Fibroblast of the conjunctiva (primary cell): ENCODE data around the gene PDP2.
A peak's percentile ranks its signal among the peaks of the same experiment; 100 is the strongest.

Experiments
- DNase-seq: peaks from one replicate; pipeline ENCODE4 v3.0.0-alpha.2; 2010; ENCODE audit warnings: low read depth

Gene PDP2, protein sequence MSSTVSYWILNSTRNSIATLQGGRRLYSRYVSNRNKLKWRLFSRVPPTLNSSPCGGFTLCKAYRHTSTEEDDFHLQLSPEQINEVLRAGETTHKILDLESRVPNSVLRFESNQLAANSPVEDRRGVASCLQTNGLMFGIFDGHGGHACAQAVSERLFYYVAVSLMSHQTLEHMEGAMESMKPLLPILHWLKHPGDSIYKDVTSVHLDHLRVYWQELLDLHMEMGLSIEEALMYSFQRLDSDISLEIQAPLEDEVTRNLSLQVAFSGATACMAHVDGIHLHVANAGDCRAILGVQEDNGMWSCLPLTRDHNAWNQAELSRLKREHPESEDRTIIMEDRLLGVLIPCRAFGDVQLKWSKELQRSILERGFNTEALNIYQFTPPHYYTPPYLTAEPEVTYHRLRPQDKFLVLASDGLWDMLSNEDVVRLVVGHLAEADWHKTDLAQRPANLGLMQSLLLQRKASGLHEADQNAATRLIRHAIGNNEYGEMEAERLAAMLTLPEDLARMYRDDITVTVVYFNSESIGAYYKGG

DNA sequence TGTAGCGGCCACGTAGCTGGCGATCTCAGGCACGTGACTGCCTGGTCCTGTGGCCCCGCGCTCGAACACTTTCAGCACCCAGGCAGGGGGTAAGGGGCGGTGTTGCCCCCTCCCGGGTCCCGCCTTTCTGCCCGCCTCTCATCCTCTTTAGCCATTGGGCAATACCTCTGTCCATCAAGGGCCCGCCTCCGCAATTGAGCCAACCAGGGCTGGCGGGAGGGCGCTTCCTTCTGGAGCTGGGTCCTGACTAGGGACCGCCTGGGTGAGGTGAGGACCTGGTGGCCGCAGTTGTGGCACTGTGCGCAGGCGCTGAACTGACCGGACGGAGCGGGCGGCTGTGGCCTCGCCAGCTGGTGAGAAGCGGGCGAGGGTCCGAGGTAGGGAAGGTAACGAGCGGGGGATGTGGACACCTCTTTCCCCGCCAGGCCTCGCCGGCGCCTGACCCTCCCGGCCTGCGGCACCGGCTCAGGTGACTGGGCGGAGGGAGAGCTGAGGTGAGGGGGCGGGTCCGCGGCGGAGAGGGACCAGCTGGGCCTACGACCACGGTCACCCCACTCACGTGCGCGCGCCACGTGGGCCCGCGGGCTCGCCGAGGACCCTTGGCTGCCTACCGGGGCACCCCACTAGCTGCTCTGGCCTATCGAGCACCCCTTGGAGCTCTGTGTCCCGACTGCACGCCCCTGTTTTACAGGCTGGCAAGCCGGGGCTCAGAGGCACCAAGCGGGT, at the start of gene PDP2:
Gene PDP2 (plus strand): TSS at position 228 of the 726 bp plus-strand sequence. CDS start 3,770 bp downstream, outside the sequence.
- DNase-seq = peak; percentile 81

DNA sequence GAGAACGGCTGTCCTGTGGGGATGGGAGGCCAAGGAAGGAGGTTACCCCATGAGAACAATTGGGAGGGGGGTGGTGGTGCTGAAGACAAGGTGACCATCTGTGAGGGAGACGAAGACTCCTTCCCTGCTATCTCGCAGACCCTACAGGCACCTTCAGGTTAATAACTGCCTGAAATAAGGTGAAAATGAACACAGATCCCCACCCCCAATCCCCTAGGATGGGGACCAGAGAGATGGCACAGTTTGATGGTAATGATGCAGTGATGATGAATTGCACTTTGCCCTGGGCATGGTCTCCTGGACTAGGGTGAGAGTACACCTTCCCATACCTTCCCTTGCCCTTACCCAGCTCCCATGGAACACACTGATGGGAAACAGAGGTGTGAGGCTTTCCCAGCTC, 48.1 kb upstream of the PDP2 start:
- no peak for DNase-seq

DNA sequence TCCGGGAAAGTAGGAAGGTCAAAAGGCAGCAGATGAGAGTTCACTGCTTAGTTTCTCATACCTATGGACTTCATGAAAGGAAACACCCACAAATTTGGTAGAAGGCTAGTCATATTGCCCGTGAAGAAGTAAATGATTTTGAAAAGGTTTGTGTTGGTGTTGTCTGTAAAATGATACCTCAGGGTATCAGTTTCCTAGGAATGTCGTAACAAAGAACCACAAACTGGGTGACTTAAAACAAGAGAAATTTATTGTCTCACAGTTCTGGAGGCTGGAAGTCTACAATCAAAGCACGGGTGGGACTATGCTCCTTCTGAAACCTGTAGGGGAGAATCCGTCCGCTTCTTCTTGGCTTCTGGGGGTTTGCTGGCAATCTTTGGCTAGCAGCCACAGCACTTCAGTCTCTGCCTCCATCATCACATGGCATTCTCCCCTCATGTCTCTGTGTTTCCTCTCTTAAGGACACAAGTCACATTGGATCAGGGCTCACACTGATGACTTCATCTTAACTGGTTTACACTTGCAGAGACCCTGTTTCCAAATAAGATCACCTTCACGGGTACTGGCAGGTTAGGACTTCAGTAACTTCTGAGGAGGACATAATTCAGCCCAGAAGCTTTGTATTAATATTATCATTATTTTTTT, 47.5 kb upstream of the PDP2 start:
- DNase-seq = no peak

DNA sequence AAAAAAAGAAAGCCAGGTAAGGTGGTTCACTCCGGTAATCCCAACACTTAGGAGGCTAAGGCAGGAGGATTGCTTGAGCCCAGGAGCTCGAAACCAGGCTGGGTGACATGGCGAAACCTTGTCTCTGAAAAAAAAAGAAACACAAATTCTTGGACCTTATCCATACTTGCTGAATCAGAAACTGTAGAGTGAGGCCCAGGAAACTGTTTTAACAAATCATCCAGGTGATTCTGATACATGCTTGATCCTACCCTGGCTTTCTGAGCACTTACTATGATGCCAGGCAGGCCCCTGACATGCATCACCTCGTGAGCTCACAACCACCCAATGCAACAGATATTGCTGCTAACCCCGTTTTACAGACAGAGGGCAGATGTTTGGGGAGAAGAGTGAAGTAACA, 45.6 kb upstream of the PDP2 start:
- DNase-seq = no peak

DNA sequence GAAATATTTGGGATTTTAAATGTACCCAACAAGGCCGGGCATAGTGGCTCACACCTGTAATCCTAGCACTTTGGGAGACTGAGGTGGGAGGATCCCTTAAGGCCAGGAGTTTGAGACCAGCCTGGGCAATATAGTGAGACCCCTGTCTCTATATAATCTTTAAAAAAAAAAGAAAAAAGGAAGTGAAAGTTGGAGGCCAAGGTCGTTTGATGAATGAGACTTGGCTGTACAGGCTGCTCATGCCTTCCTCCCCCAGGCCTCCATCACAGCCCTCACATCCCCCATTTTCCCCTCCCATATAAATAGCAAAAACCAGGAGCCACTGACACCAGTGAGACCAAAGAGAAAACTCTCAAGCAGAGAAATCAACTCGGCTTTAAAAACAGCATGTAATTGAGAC, 39.4 kb upstream of the PDP2 start:
- DNase-seq = no peak

DNA sequence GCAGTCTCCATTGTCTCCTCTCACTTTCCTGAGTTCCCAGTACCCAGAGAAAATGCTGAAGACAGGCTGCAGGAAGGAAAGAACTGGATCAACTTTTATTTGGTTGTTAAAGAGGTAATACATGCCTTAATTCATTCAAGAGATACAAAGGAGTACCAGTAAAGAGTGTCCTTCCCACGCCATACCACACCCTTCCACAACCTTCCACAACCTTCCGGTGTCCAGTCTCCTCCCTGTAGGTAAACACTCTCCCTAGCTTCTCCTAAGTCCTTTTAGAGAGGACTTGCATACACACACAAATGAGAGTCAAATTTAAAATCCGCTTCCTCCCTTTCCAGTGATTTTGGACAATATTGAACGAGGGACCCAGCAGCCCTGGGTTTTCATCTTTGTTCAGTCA, 38.9 kb upstream of the PDP2 start:
- DNase-seq = no peak

DNA sequence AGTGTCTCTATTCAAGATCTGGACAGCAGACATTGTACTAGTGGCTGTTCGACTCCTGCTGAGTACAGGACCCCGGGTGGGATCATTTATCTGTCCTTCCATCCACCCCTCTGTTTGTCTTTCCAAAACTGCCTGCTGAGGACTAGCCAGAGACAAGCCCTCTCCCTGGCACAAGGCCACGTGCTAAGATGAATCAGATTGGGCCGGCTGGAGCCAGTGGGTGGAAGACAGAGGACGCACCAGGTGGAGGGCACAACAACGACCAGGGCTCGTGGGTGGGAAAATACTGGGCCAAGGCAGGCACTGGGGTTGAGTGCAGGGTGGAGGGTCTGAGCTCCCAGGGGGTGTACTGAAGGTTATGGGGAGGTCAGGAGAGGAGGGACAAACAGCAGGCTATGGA, 37.5 kb upstream of the PDP2 start:
- no peak for DNase-seq

DNA sequence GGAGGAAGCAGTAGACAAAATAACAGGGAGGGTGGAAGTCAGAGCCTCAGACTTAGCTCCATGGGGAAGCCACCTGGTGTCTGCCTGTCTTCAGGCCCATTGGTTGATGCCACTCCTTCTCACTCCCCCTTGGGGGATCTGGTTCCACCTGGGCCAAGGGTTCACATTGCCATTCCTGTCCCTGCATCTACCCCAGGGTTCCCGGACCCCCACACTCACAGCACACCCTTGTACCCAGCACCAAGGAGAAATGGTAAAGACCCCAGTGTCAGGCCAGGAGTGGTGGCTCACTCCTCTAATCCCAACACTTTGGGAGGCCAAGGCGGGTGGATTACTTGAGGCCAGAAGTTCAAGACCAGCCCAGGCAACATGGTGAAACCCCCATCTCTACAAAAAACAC, 37.1 kb upstream of the PDP2 start:
- DNase-seq = no peak

DNA sequence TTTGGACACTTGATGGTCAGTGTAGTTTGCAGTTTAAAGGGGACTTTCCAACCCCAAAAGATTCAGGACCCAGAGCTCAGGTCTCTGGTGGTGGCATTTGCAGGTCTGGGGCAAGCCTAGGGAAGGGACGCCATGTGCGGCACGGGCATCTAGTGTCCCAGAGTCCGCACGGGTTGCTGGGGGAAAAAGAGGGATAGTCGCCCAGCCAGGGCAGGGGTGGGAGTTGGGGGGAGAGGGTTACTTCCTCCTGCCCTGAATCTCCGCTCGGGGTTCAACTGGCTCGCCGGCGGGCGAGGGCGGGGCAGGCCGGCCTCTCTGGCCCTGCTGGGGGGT, 36.3 kb upstream of the PDP2 start:
- DNase-seq = no peak

DNA sequence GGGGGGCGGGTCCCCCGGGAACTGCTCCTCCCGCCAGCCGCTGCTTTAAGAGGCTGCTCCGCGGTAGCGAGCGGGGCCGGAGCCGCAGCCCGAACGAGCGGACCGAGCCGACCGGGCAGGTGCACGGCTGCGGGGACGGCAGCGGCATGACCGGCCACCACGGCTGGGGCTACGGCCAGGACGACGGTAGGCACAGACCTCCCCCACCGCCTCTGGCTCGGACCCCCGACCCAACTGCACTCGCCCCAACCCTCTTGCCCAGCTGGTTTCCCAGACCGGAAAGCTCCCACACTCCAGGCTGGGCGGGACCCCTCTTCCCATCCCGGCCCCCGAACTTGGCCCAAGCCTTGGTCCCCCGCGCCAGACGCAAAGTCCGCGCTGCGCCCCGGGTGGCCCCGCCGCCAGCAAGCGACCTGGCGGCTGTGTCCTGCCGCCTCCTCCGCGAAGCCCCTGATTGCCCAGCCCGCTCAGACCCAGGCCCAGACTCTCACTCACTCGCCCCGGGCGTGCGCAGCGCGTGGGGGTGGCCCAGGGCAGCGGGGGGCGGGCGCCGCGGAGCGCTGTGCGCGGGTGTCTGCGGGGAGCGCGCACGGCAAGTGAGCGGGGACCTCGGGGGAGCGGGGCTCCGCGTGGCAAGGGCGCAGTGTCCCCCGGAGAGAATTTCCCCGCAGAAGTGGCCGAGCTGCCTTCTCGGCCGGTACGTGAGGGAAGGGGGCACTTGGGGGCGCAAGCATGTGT, 35.8 kb upstream of the PDP2 start, which contains the start of gene CA7:
Gene CA7 (plus strand): TSS at position 73 of the 738 bp plus-strand sequence. CDS start 74 bp downstream, at position 147.
- DNase-seq = no peak

DNA sequence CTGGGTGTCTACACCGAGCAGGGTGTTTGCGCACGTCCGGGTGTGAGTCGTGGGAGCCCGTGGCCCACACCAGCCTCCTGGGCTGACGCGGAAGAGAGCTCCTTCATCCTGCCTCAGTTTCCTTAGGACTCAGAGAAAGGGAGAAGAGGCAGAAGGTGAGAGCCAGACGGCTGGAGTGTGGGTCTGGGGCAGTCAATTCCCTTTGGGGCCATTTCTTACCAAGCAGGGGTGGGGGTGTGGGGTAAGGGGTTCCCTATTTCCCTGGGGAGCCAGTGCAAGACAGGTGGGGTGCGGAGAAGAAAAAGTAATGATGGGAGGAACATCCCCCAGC, 35.3 kb upstream of the PDP2 start:
- no peak for DNase-seq

DNA sequence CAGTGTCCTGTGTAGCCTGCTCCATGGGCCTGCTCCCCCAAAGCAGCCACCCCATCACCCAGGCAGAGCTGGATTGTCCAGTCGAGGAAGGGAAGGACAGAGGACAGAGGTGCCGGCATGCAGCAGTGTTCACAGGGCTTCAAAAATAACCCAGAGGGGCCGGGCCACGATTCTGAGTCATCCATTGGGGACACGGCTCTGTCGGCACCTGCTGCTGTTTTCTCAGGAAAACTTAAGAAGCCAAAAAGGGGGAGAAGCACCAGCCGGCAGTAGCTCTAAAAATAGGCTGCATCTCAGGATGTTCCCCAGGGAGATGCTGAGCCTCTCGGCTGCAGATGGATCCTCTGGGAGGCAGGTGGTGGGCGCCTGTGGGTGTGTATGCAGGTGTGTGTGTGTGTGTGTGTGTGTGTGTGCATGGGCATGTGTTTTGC, 34.5 kb upstream of the PDP2 start:
- DNase-seq = no peak

DNA sequence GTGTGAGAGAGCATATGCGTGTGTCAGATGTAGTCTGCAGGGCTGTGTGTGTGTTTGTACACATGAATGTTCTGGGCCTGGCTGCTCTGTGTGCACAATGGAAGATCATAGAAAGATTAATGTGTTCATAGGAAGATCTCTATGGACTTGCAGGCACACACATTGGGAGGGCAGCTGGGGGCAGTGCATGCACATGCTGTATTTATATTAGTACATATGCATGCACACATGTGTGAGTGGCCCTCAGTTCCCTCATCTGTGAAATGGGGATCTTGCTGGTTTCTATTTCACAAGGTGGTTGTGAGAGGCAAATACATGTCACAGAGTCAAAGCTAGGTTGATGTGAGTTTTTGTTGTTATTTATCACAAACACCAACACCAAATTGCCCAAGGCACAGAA, 34.0 kb upstream of the PDP2 start:
- DNase-seq = no peak

DNA sequence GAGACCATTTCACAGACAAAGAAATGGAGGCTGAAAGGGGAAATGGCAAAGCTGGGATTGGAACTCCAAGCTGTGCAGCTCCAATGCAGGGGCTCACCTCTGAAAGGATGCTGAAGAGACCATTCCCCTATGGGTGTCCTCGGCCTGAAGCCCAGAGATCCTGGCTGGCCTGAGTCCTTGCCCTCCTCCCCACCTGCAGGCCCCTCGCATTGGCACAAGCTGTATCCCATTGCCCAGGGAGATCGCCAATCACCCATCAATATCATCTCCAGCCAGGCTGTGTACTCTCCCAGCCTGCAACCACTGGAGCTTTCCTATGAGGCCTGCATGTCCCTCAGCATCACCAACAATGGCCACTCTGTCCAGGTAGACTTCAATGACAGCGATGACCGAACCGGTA, 33.5 kb upstream of the PDP2 start:
- DNase-seq = no peak

DNA sequence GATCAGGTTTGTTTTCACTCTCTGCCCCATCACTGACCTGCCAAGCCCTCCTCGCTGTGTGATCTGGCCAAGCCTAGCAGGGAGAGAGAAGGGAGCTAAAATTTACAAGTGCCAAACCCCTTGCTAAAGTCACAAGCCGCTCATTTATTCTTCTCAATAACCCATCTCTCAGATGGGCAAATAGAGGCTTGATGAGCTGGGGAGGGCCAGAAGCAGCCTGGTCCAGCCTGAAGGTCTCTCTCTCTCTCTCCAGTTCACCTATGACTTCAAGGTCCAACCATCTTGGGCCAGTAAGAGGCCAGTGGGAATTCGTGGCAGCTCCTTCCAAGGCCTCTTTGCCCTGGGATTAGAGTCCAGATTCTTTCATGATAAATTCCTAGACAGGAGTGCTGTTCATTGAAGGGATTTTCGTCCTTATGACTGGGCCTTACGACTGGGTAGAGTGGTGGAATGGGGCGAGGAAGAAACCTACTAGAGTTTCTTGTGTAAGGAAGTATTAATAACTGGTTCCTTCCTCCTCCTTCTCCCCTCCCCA, 32.7 kb upstream of the PDP2 start:
- DNase-seq = no peak

DNA sequence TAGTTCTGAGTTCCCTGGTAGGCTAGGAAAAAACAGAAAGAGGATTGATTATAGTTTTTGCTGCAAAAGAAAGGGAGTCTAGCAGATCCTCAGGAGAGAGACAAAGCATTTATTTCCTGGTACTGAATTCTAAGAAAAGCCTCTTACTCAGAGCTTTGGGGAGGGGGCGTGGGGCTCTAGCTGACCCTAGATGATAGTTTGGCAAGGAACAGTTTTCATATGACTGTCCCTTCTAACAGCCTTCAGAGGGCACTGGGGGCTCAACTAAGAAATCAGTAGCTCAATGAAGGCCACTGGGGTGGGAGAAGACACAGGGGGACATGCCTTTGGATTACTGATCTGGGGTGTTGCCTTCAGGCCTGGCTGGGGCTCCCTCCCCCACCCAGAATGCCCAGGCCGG, 32.1 kb upstream of the PDP2 start:
- DNase-seq = no peak

DNA sequence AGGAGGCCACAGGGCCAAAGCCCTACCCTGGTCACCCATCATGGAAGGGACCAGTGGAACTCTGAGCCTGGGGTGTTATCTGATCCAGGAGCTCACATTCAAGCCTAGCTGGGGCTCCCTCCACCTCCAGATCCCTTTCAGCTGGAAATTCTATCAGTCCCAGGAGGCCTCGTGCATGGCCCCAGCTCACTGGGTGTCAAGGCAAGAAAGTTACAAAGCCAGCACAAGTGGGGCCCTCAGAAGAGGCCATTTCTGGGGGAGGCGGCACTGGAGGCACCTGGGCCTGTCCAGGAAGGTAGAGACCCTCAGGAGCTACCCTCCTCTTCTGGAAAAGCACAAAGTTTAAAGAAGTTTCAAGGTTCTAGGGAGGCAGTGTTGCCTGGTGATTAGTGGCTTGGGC, 31.3 kb upstream of the PDP2 start:
- DNase-seq = no peak

DNA sequence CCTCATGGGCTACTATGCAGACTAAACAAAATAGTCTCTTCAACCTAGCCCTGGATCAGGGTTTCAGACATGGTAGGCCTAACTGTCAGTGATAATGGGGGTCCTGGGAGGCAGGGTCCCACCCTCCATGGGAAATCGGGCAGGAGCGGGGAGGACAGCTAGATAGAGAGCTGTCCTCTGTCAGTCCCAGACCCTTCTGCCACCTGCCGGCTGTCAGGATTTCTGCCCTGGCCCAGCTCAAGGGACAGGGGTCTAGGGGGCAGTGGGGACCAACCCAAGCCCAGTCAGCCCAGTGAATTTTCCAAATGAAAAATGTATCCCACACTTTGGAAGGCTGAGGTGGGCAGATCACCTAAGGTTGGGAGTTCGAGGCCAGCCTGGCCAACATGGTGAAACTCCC, 30.8 kb upstream of the PDP2 start:
- DNase-seq = no peak

DNA sequence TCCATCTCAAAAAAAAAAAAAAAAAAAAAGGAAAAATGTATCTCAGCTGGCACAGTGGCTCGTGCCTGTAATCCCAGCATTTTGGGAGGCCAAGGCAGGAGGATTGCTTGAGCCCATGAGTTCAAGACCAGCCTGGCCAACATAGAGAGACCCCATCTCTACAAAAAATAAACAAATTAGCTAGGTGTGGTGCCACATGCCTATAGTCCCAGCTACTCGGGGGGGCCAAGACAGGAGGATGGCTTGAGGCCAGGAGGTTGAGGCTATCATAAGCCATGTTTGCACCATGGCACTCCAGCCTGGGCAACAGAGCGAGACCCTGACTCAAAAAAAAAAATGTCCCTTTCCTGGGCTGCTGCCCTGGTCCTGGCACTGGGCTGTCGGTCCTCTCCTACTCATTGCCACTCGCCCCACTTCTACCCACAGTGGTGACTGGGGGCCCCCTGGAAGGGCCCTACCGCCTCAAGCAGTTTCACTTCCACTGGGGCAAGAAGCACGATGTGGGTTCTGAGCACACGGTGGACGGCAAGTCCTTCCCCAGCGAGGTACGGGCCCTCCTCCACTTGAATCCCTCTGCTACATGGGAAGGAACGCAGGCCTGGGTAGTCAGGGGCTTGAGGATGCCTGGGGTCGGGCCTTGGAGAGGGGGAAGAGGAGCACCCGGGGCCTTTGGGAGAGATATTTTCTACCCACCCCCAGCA, 30.1 kb upstream of the PDP2 start:
- DNase-seq = no peak

DNA sequence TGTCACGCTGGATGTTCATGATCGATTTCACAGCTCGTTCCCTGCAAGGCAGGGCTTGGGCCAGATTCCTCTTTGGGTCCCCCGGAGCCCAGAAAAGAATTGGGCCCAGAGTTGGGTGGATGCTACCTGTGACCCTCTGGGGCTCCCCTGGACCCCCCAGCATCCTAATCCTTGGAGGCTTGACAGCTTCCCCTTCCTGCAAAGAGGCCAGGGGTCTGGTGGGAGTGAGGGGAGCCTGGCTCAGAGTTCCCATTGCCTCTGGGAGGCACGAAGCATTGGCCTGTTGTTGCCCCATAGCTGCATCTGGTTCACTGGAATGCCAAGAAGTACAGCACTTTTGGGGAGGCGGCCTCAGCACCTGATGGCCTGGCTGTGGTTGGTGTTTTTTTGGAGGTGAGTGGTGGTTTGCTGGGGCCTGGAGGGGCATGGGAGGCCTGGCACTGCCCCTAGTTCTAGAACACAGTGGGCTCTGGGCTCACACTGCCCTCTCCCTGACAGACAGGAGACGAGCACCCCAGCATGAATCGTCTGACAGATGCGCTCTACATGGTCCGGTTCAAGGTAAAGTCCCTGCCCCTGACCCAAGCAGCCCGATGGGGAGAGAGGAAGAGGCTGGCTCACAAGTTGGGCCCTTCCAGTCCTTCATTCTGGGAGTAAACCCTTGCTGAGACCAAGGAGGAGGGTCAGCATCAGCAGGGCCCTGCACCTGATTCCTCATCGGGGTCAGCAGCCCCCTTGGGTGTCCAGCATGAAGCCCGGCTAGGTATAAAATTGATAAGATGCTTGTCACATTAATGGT, 28.9 kb upstream of the PDP2 start:
- DNase-seq = no peak
